ENCODE data around the gene GBP1.
"Not testable (repeated sequence)": the region's sequence is repeated elsewhere in the genome, so short reads cannot be mapped to it uniquely, and the experiment has no call there.

GBP1 gene, protein sequence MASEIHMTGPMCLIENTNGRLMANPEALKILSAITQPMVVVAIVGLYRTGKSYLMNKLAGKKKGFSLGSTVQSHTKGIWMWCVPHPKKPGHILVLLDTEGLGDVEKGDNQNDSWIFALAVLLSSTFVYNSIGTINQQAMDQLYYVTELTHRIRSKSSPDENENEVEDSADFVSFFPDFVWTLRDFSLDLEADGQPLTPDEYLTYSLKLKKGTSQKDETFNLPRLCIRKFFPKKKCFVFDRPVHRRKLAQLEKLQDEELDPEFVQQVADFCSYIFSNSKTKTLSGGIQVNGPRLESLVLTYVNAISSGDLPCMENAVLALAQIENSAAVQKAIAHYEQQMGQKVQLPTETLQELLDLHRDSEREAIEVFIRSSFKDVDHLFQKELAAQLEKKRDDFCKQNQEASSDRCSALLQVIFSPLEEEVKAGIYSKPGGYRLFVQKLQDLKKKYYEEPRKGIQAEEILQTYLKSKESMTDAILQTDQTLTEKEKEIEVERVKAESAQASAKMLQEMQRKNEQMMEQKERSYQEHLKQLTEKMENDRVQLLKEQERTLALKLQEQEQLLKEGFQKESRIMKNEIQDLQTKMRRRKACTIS

DNA sequence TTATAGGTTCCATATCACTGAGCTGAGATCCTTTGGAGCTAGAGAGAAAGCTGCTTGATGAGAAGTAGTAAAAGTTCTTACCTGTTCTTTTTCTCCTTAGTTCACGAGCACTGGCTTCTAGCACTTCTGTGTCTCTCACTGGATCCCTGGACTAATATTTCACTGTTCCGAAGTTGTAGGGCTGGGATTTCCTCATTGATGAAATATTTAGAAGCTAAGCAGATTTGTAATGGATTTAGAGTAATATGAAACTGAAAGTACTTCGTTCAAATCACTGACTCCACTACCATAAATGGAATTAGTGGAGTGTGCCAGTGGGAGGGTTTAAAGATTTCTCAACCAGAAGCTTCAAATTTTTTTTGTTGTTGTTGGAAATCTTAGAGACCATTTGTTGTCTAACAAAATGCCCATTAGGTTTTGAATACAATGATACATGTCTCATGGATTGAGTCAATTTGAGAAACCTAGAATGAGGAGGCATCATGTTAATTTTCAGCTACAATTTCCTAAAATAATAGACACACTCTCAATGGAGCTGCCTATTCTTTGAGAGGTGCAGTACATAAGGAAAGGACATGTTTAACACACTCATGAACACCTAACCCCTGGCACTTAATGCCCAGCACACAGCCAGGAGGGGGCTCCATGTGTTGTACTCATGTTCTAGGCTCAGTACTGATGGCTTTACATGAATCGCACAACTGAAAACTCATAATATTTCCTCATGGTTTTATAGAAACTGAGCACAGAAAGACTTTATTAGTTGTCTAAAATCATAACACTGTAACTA, at the start of gene GBP1:
Gene GBP1, minus strand, starts transcription at position 130 of the 790 bp plus-strand sequence. CDS start 1,974 bp downstream, outside the sequence.
- no peak for DNase-seq

DNA sequence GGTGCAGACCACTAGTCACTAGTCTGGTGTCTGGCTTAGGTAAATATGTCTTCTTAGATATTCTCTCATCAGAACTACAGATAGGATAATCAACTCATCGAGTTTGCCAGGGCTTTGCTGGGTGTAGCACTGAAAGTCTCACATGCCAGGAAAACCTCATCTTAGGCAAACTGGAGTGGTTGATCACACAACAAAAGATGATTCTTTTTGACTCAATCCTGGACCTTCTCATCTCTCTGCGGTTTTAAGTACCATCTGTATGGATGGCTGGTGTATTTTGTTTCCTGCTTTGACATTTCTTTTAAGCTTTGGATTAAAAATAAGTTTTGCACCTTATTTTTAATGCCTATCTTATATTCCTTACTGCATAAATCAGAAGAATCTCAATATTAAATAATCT, 49.7 kb upstream of the GBP1 start:
- no peak for DNase-seq

DNA sequence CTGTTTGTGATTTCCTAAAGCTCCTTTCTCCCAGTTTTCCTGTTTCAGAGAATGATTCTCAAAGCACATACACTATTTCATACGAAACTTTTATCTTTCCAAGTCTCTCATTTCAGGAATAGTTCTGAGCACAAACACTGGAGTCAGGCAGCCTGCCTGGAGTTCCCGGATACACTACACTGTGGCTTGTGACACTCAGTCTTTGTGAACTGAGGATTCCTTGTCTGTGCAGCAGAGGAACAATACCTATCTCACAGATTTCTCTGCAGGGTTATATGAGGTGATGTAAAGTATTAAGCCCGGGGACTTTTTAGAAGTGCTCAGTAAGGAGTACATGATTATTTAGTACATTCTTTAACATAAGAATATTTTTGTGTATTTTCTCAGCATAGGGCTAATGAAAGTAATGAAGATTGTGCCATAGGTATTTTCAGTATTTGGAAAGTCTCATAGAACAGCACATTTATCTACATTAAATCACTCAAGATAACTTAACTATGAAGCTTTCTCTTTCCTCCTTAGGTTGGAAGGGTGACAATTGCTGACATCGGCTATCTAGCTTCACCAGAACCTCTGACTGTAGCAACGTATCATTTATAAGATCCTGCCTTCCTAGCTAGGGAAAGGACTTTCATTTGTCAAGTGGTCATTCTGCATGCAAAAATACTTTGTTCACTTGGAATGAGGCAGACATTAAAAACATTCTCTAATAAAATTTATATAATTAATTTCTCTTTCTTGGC, 48.0 kb upstream of the GBP1 start:
- no peak for DNase-seq

DNA sequence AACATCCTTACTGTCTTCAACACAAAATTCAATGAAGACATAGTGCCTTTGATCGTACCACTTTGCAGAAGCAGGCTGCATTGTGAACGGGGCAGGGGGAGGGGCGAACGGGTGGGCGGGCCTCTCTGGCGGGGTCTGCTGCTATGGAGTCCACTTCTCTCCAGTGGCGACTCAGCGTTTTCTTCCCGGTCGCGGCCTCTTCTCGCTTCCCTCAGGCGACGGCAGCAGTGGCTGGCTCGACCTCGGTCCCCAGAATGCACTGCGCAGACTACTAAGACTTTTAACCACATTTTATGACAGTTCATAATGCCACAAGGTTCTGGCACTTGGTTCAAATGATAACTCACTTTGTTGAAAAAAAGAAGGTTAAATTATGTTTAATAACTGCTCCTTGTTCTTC, 39.7 kb upstream of the GBP1 start:
- DNase-seq: no peak

DNA sequence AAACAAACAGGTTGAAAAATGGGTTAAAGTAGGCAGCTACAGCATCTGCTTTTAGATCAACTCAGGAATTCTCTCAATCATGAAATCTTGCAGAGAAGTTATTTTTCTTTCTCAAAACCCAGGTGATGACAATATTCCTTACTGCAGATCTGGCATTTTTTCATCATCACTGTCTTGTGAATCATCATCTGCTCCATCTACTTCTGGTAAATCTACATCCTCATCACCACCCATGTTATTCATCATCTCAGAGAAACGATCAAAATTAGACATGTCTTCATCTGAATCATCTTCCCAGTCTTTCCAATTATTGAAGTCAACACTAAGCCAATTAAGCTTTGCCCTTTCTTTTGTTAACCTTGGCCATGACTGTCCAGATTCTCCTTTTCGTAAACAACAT, 39.1 kb upstream of the GBP1 start:
- no peak for DNase-seq

DNA sequence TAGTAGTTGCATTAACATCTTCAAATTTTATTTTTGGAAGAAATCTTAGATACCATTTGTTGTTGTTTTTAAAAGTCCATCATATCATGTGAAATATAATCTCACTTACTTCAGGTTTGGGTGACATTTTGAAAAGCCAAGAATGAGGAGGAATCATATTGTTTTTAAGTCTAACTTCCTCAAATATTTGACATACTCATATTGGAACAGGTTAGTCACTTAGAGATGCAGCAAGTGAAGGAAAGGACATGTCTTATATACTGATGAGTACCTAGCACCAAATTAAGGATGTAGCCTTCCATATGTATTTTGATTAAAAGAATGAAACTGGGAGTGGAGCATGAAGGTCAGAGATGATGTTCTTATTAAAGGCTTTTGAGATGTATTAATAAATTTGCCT, 37.0 kb upstream of the GBP1 start:
- DNase-seq: no peak

DNA sequence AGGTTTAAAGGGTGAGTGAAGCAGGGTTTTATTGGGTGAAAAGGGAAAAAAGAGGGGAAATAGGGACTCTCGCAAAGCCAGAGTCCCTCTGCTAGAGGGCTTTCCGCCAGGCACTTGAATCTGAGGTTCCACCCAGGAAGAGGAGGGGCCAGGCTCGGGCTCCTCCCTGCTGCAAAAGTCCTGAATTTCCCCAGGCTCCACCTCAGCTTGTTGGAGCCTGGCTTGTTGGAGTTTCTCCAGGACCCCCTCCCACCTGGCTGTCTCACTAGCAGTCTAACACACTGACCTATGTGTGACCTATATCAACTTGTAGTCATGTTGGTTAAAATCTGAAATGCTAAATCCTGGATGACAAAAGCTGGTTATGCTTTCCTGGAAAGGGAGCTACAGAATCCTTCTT, 35.4 kb upstream of the GBP1 start:
- no peak for DNase-seq

DNA sequence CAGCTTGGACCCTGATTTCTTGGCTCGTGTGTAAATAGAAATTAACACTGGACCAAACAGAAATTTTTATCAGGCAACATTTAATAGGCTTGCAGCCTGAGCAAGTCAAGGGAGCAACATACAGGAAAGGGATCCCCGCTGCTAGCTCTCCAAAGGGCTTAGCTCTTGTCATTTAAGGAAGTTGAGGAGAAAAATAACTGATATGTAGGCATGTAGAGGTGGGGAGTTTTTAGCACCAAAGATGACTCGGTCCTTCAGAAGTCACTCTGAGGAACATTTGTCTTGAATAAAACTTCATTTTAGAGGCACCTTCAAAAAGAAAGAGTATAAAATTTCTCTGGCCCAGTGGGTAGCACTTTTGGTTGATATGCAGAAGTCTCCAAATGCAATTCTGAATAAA, 33.8 kb upstream of the GBP1 start:
- no peak for DNase-seq

DNA sequence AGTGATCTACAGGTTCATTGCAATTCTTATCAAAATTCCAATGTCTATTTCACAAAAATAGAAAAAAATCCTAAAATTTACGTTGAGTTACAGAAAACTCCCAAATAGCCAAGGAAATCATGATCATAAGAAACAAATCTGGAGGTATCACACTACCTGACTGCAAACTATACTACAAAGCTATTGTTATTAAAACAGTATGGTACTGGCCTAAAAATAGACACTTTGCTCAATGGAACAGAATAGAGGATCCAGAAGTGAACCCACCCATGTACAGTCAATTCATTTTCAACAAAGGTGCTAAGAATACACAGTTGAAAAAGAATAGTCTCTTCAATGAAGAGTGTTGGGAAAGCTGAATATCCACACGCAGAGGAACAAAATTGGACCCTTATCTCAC, 30.7 kb upstream of the GBP1 start:
- DNase-seq: no peak

DNA sequence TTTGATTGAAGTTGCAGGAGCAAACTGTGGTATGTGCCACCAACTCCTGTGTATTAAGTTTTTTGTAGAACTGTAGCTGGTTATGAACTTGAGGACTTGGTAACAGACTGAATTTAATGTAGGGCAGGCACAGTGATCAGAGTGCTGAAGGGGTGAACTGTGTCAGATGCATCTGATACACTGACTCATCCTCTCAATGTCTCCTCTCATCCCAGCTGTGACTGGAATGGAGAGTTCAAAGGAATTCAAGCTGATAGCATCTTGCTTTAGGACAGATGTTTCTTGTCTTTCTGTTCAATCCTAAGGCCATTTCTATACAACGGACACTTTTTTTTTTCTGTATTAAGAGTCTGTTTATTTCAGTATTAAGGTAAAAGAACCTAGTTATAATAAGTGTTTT, 25.0 kb upstream of the GBP1 start:
- DNase-seq: no peak

DNA sequence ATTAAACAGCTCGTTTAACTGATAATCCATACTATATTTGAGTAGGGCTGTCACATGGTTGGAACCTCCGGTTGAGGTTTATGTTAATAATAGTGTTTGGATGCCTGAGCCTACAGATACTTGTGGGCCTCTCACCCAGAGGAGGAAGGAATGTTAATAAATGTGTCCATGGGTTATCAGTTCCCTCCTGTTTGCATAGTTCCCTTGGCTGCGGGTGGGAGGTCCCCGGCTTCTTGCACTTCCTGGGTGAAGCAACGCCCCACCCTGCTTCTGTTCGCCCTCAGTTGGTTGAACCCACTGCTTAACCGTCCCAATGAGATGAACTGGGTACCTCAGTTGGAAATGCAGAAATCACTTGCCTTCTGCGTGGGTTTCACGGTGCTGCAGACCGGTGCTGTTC, 23.6 kb upstream of the GBP1 start:
- no peak for DNase-seq

DNA sequence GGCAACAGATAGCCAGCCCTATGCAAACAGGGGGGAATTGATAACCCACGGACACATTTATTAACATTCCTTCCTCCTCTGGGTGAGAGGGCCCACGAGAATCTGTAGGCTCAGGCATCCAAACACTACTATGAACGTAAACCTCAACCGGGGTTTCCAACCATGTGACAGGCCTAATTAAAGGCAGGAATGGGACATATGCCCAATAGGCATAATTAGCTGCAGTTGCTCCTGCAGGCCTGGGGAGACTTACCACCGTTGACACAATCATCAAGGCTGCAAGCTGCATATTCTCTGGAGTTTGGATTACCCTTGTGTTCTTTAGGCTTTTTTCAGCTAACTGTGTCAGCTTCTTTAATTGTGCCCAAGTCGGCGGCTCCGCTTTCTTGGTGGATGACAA, 22.2 kb upstream of the GBP1 start:
- DNase-seq: no peak

DNA sequence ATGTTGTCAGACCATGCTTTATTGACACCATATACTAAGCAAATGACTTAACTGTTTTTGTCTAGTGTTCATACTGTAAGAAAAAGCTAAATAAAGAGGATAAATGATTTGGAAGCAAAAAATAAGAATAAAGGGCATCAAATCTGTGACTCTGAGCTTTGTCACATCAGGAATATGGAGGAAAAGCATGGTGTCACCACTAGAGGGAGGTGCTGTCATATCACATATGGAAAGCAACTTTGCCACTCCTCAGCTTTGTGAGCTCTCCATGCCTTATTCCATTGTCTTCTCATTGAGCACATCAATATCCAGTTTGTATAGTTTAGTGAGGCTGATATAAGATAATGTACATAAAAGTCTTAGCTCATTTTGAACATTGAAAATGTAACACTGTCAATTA, 20.8 kb upstream of the GBP1 start:
- DNase-seq: no peak

DNA sequence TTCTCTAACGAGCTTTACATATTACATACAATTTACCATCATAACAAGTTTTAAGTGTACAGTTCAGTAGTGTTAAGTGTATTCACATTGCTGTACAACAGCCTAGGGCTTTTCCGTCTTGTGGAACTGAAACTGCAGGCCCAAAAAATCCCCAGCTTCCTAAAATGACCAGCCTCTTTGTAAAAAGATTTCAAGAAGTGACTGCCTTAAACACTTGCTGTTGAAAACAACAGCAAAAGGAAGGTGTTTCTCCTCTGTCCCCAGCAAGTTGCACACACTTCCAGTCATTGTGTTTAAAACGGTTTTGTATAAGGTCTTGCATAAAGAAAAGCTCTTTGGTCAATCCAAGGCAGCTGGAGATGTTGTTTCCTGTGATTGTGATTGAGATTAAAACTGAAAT, 16.0 kb upstream of the GBP1 start:
- no peak for DNase-seq

DNA sequence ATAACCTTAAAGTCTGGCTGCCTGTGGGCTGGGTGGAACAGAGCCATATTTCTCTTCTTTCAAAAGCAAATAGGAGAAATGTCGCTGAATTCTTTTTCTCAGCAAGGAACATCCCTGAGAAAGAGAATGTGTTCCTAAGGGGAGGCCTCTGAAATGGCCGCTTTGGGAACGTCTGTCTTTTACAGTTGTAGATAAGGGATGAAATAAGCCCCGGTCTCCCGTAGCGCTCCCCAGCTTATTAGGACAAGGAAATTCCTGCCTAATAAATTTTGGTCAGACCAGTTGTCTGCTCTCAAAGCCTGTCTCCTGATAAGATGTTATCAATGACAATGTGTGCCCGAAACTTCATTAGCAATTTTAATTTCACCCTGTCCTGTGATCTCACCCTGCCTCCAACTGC, 15.1 kb upstream of the GBP1 start:
- not testable (repeated sequence) for DNase-seq

DNA sequence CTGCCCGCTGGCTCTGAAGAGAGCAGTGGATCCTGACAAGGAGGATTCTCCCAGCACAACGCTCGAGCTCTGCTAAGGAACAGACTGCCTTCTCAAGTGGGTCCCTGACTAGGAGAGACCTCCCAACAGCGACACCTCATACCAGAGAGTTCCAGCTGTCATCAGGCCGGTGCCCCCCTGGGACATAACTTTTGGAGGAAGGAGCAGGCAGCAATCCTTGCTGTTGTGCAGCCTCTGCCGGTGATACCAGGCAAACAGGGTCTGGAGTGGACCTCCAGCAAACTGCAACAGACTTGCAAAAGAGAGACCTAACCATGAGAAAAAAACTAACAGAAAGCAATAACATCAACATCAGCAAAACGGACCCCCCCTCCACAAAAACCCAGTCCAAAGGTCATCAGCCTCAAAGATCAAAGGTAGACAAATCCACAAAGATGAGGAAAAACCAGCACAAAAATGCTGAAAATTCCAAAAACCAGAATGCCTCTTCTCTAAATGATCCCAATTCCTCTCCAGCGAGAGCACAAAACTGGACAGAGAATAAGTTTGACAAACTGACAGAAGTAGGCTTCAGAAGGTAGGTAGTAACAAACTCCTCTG, 7.6 kb upstream of the GBP1 start:
- DNase-seq: not testable (repeated sequence)

DNA sequence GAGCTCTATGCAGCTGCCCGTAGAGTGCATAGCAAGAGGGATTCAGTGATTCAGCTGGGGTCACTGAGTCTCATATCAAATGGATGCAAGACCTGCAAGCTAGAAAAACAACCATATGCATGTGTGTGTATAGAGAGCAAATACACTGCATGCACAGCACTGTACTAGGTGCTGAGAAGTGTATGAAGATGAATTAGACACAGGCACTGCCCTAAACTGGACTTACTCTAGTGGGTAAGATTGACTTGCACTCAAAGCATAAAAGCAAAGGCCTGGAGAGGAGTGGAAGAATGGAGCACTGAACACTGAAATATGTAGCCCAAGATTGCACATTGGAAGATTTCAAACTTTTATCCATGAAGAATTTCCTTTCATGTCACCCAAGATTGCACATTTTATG, 5.5 kb upstream of the GBP1 start:
- no peak for DNase-seq

DNA sequence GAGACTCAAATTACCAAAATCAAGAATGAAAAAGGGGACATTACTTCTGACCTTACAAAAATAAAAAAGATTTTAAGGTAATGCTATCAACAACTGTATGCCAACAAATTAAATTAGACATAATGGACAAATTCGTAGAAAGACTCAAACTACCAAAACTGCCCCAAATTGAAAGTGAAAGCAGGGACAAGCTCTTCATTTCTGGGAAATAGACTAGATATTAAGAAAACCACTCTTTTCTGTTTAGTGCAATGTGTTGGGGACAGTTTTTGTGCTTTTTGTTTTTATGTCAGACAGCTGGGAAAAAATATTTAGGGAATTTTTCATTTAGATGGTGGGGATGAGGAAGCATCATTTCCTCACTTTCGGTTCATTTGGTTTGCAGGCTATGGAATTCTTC, 4.9 kb upstream of the GBP1 start:
- DNase-seq: no peak

DNA sequence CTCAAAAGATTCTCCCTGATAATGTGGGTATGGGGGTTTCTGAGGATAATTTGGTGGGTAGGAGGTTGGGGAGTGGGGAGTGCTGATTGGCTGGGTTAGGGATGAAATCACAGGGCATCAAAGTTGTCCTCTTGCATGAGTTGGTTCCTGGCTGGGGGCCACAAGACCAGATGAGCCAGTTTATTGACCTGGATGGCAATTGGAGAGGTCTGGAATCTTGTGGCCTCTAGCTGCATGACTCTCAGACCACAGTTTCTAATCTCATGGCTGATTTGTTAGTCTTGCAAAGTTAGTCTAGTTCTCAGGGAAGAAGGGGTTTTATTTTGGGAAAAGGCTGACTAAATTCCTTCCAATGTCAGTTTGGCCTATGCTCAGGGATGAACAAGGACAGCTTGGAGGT, 3.3 kb upstream of the GBP1 start:
- no peak for DNase-seq

DNA sequence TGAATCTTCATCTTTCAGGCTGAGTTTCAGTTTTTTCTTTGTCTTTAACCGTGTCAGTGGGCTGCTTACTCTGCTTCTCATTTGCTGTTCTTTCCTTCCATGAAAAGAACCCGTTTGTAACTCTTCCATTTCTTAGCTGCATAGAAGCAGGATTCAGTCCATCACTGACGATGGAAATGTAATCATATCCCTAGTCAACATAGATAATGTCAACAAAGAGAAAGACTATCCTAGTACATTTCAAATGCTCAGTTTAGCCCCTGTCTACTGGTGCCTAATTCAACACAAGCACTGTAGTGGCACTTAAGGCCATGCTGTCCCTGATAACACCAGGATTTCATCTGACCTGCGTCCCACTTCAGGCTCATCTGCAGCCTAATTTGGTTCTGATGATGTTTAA, 376 bp downstream of the GBP1 start:
- peak; percentile 11 for DNase-seq

DNA sequence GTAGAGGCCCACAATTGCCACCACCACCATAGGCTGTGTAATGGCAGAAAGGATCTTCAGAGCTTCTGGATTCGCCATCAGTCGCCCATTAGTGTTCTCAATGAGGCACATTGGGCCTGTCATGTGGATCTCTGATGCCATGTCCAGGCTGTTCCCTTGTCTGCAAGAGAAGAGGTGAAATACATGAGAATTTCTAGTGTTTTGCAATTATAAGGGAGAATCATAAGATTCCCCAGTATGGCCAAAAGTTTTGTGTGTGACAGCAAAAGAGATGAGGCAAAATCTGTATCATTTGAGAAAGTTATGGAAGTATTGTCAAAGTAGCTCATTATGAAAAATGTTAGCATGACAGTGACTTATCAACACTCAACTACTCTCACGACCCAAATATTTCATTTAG, 1.9 kb downstream of the GBP1 start:
- no peak for DNase-seq

DNA sequence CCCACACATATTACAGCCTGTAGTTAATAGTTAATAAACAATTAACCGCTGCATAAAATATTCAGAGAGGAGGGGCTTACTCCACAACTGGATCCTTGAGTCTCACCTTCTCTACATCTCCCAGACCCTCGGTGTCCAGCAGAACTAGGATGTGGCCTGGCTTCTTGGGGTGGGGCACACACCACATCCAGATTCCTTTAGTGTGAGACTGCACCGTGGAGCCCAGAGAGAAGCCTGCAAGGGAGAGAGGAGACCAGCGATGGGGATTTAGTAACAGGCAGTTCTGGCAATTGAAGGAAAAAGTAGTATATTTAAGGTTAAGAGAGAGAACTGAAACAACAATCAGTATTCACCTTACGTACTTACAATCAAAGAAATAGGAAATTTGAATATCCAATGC, 4.9 kb downstream of the GBP1 start:
- DNase-seq: no peak

DNA sequence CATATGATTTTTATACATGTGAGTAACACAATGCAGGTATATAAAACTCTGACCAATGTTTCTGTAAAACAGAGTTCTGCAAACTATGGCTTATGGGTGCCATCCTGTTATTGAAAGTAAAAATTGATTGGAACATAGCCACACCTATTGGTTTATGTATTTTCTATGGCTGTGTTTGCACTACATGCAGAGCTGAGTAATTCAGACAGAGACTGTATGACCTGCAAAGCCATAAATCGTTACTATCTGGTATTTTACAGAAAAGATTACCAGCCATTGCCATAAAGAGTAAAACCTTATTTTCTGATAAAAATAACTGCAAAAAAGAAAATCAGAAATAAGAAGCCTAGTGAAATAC, 13.1 kb downstream of the GBP1 start:
- no peak for DNase-seq
